HT-29 (cell line): ENCODE data around the gene INPP5D. TPM values are rescaled to one million over a fixed set of nuclear protein-coding genes. Genes with fewer than 3 reads are reported as not detected.
"Not testable (repeated sequence)": the region's sequence is repeated elsewhere in the genome, so short reads cannot be mapped to it uniquely, and the experiment has no call there.

ENCODE experiments used
- DNase-seq: peaks from one replicate; pipeline ENCODE4 v3.0.0-alpha.2; 2015; ENCODE audit warnings: low spot score
- total RNA-seq: library from RNA; depleted of rRNA; stranded (reverse); fragments of >200 nt; shearing (Covaris generic); gene quantifications from 2 replicates; pipeline ENCODE4 v1.2.3, GENCODE V29; 2014

INPP5D gene
- total RNA-seq, 1 experiment from 2014 or later = 28.6 TPM

- no peak for DNase-seq
These were observed 32.5 kb downstream of the INPP5D start for GRCh38 chr2:233092432-233093165.

GRCh38 chr2:233093166-233093448 is 33.0 kb downstream of the INPP5D start:
- DNase-seq = no peak

DNA sequence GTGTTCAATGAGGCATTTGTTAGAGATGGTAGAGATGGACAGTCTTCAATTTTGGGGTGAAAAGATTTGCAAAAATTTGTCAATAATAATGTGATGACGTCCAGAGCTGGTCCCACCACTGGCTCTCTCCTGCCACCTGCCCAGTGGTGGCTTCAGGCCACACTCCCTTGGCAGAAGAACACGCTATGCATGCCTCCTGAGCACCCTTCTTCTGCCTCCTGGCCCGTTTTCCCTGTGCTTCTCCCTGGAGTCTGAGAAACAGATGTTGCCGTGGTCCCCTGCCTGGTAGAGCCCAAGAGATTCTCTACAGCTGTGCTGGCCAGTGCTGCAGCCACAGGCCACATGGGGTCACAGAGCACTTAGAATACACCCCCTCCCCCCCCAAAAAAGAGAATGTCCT is 33.6 kb downstream of the INPP5D start:
- no peak for DNase-seq

DNA sequence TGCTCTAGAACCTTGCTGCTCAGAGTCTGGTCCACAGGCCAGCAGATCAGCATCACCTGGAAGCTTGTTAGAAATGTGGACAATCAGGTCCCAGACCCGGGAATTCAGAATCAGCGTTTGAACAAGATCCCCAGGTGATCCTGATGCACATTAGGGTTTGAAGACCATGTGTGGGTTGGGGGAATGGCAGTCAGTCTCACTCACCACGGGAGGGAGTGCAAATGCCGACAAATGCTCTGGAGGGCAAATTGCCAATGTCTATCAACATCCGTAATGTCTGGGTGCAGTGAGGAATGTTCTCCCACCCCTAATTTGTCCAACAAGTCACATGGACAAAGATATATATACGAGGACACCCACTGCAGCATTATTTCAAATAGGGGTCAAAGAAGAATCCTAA is 34.5 kb downstream of the INPP5D start:
- DNase-seq = no peak

DNA sequence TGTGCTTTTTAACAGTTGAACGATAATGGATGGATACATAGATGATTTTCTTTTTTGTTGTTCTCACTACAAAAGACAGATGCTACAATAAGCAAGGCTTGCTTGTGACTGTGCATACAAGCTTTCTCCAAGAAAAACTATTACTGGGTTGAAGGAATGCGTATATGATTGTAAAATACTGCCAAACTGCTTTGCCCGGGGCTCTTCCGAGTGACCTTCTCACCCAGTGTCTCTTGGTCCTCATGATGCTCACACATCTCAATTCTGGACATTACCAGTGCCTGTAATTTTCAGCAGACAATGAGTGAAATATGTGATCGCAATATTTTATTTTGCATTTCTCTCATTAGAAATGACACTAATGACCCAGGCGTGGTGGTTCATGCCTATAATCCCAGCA is 35.9 kb downstream of the INPP5D start:
- no peak for DNase-seq

DNA sequence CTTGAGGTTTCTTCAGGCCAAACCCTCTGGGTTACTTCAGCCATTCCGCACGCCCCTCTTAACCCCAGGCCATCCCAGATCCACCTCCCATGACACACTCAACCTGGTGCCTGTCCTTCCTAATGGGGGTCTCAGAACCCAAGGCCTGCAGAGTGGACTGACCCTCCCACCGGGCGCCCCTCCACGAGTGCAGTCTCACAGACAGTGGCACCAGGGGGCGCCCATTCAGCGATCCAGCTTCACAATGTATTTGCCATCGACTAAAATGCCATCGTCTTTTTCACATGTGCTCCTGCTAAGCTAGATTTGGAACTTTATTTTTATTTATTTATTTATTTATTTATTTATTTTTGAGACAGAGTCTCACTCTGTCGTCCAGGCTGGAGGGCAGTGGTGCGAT is 38.5 kb downstream of the INPP5D start:
- no peak for DNase-seq

GRCh38 chr2:233099820-233100191 is 39.7 kb downstream of the INPP5D start:
- not testable (repeated sequence) for DNase-seq

DNA sequence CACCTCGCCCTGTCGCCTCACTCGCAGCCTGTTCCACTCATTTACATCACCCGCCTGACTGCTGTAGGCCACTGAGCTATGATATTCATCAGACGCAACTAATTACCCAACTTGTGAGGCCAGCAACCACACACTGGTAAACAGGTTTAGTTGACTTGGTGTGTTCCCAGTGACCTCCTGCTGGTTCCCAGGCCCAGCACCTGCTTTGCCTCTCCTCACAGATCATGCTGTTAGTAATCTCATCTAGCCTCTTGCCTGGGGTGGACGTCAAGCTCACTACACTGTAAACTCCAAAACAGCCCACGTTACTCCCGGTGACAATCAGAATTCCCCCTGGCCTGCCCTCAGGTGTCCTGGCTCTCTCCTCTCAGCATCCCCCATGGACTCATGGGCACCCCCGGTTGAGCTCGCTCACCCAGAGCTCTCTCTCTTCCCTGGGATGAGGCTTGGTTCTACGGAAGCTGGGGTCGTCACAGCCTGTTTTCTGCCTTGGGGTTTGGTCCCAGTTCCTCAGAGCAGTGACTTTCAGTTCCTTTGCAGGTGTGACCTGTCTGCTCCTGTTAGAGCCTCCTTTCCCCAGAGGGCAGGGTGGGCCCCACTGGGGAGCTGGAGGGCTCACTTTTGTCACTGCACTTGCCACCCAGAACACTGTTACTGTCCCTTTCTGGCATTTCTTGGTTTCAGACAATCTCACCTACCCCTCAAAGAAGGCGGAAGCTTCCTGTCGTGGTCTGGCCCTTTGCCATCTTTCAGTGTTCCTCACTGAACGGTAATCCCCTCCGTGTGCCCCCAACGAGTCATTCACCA is 40.3 kb downstream of the INPP5D start:
- no peak for DNase-seq

DNA sequence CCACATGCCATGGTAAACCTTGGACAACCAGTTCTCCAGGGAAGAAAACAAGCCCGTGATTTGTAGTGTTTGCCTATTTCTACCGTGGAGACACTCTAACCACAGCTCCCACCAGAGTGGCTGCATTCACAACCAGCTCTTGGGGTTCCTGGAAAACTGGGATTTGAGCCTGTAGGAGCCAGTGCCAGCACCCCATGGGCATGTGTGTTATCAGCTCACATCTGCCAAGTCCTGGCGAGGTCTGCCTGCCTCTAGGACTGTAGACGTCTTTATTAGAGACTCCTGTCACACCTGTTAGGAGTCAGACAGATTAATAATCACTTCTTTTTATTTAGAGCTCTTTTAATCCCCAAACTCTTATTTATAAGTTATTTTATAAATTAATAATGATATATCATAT is 41.0 kb downstream of the INPP5D start:
- peak; percentile 14 for DNase-seq

DNA sequence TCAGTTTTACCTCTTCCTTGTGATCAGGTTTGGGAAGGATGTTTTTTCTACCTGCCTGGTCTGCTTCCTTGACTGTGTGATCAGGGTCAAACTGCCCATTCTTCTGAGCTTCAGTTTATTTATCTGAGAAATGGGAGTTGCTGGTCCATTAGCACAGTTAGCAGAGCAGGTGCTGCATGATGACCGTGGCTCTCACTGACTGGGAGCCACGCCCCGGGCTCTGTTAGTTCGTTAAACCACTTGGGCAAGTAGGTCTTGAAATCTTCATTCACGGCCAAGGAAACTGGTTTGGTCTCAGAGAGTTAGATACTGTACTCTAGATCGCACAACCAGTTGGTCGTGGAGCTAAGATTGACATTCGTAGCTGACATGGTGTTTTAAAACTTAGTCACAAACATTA is 41.7 kb downstream of the INPP5D start:
- no peak for DNase-seq

DNA sequence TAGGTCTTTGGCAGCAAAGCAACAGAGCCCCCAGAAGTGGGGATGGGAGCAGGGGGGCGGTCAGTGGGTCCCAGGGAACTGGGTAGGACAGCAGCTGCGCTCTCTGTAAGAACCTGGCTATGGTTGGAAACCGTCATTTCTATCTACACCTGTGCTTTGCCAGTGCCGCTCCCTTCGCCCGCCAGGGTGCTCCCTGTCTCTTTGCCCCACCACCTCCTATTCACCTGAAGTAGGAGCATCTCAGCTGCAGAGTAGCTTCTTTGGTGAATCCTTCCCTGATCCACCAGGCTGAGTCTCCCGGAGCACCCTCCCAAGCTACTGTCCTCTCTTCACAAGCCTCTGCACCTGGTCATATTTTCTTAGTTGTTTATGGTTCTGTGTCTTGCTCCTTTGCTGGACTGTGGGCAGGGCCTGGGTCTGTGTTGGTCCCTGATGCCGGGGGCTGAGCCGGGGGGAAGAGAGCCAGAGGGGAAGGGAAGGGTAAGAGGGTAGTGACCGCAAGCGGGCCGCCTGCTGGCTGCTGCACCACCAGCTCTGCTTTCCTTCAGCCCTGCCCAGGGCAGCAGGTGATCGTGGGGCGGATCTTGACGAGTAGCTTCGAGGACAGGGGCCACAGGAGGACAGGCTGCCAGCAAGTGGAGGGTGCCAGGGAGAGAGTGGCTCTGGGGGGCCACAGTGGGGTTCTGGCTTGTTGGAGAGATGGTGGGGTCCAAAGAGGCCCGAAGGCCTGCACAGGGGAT is 45.2 kb downstream of the INPP5D start:
- DNase-seq = no peak

- DNase-seq = no peak
These were observed 45.8 kb downstream of the INPP5D start for GRCh38 chr2:233105930-233106329.

DNA sequence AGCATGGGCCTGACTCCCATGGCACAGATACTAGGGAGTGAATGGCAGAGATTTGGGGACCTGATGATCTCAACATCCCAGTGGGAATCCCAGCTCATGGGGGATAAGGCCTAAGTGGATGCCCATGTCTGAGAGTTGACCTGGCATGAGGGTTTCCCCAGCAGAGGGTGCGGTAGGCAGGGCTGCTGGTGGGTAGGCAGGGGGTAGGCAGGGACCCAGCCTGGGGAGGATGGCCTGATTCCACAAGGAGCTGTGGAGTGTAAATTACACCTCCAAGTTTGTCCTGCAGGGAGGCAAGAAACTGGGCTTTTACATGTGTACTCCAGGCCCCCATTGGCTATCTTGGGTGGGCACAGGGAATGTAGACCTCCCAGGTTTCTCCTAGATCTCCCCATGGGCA is 46.9 kb downstream of the INPP5D start:
- DNase-seq = no peak

DNA sequence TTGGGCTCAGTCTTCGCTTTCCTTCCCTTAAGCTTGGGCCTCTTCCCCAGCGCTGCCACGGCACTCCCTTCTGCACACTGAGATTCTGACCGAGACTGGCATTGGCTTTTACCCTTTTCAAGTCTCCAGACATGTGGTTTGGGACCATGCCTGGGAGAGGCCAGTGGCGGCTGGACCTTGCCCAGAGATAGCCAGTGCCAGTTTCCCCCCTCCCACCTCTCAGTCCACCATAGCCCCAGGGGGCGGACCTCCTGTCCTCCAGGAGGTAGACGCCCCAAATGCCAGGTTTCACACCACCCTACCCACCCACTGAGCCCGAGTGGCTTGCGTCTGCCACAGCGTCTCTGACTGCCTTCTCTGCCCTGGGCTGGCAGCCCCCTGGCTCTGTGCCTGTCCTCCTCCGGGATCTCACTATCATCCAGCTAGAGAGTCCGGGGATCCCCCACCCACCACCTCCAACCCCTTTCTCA is 47.7 kb downstream of the INPP5D start:
- DNase-seq = no peak

DNA sequence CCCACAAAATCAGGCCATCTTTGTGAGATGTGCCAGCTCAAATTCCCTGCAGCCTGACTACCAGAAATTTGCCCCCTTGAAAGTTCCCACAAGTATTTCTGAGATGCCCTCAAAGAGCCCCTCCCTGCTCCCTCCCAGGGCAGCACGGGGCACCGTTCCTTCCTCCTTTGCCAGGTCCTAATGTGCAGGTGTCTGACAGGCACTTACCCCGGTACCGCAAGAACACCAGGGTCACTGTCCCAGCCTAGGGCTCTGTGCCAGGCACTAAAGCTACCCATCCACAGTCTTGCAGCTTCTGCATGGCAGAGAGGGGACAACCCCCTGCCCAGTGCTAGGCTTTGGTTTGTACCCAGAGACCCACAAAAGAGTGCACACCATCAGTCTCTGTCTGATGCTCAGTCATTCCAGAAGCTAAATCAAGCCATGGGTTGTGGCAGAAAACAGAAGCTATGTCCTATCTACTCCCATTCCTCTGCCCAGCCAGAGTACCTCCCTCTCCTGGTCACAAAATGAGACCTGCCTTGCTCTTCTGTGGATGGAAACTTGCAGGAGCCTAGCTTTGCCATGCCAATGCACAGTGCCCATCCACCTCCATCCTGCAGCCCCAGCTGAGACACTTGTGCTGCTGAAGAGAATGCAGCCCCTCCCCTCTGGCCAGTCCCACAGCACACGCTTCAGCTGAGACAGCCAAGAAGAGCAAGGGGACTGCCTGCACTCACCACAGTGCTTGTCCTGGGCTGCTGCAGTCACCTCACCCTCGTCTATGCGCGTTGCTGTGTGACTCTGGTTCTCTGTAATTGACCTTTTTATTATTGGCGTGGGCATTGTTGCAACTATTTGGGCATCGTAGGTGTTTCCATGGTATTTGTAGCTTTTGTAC is 48.7 kb downstream of the INPP5D start:
- DNase-seq = no peak

DNA sequence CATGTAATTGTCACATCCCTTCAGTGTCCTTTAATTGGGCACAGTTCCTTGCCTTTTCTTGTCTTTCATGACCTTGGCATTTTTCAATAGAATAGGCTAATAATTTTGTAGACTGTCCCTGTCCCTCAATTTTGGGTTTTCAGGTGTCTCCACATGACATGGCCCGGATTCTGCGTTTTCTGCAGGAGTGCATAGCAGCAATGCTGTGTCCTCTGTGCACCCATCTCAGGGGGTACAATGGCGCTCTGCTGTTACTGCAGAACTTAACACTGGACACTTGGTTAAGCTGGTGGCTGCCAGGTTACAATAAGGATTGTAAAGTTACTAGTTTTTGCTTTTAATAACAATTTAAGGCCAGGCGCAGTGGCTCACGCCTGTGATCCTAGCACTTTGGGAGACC is 51.3 kb downstream of the INPP5D start:
- no peak for DNase-seq

DNA sequence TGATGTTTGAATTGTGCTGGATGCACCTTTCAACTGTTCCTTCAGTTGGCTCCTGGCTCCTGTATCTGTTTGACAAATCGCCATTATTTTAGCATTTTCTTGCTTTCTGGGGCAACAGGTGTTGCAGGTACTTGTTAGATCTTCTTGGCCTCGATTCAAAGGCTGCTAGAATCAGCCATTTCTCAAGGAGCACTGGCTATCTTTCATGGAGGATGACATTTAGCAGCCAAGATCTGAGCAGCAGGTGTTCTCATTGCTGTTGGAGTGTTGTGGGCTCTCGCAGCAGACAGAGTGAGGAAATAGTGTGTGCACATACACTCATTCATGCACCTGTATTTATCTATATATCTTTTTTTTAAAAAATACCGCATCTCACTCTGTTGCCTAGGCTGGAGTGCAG is 52.2 kb downstream of the INPP5D start:
- no peak for DNase-seq

DNA sequence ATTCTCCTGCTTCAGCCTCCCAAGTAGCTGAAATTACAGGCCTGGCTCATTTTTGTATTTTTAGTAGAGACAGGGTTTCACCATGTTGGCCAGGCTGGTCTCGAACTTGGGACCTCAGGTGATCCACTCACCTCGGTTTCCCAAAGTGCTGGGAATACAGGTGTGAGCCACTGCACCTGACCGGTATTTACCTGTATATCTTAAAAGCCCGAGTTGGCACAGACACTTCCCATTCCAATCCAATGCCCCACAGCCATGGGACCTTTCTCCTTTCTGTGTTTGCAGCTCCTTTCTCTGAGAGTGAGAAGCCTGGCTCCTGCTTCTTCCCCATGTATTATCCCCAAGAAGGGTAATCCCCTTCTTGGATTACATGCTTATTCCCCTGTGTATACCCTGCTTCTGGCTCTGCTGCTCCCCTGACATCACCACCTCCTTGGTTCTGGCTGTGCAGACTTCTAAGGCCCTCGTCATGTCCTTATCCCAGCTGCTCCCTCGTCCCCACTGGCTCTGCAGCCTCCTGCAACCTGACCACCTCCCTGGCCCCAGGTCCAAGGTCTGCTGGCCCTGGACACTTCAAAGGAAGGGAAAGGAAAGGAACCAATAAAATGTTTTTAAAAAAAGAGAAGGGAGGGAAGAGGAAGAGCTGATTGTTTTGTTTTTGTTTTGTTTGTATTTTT is 52.8 kb downstream of the INPP5D start:
- DNase-seq = no peak

- no peak for DNase-seq
These were observed 54.3 kb downstream of the INPP5D start for GRCh38 chr2:233114421-233114861.

GRCh38 chr2:233115121-233115520 is 55.0 kb downstream of the INPP5D start:
- no peak for DNase-seq

GRCh38 chr2:233115741-233116140 is 55.6 kb downstream of the INPP5D start:
- DNase-seq = no peak
